Dedifferentiated amniotic fluid mesenchymal stem cell (primary cell): ENCODE results near the gene STAB1.

ENCODE experiments used
- DNase-seq: peaks from one replicate; pipeline ENCODE4 v3.0.0-alpha.2; 2016; ENCODE audit errors: extremely low spot score

STAB1 gene

DNA sequence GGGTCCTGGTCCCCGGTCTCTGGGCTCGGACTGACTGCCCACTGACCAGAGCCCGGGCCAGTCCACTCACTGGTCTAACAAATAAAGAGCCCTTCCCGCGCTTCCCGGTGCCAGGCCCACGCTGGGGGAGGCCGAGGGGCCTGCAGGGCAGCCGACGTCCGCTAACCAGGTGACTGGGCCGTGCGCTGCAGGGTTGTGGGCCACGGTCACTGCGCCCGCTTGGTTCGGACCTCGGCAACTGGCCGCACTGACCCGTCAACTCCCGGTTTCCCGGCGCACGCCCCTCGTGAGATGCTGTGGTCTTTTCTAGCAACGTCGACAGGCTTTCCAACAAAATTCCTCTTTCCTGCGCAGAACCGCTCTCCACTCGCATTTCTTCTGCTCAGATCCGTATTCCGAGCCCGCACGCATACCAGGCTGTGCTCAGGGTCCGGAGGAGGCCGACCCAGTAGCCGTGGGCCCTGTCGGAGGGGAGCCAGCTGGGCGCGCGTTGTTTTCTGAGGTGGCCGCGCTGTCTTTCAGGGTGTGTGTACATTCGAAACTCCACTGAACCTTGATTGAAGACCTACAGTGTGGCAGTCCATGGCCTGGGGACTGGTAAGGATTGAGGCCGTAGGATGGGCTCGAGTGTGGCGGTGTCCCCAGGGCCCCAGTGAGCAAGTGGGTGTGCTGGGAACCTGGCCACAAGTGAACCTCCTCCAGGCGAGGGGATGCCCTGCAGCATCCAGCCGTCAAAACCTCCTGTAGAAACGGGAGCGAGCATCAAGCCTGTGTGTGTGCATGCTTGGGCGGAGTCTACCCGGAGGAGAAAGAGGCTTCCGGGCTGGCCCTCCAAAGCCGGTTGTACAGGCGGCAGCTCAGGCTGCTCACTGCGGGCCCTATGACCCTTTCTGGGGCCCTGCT, 39.4 kb downstream of the STAB1 start:
- no peak for DNase-seq

DNA sequence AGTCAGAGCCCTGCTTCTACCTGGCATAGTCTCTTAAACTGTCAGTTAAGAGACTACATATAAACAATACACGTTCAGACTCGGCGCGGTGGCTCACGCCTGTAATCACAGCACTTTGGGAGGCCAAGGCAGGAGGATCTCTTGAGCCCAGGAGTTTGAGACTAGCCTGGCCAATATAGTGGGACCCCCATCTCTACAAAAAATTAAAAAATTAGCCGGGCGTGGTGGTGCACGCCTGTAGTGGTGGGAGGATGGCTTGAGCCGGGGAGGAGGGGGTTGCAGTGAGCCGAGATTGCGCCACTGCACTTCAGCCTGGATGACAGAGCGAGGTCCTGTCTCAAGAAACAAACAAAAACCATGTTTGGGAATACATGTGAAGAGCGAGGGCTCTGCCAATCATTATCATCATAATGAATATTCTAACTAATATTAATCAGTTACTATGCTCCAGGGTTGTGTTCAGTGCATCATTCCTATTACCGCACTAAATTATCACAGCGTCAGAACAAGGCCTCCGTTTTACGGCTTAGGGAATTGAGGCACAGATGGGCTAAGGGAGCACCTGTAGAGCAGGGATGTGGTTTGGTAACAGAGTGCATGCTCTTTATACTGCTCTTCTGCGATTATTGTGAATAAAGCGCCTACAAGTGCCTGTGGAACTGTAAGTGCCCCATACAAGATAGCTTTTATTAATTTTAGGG, 40.4 kb downstream of the STAB1 start:
- no peak for DNase-seq

DNA sequence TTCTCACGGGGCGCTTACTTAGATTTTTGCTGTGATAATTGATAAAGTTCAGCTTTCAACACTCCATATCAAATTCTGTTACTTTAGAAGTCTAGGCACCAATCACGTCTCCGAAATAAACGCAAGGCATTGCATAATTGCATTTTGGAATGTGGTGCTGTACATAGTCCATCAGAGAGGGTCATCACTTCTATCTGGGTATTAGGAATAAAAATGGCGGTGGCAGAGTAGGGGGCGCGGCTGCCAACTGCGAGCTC, 40.9 kb downstream of the STAB1 start:
- no peak for DNase-seq

DNA sequence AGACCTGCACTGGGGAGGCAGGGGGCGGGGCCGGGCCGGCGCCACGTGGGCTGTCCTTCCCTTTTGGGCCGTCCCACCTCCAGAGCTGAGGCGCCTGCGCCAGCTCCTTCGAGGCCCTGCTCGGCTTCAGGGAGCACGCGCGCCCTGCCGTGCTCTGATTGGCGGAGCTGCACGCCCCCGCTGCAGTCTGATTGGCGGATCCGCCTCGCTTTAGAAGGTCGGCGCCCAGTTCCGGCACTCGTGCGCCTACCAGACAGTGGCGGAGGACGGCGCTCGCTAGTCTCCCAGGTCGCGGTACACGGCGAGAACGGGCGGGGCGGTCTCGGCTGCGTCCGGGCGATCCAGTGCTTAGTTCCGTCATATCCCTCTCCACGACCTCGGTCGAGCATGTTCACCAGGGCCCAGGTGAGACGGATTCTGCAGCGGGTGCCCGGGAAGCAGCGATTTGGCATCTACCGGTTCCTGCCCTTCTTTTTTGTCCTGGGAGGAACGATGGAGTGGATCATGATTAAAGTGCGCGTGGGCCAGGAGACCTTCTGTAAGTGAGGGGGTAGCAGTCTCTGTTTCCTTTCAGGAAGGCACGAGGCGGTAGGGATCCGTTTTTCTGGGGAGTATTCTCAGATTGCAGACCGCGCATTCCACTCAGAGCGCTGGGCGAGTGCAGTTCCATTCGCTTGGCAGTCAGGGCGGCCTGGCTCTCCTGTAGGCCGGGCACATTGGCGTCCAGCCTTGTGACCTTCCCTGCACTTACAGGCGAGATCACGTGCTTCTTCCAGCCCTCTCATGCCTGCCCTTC, 41.4 kb downstream of the STAB1 start, which contains the start of gene UQCC5:
Gene UQCC5 (plus strand): TSS at position 237 of the 796 bp plus-strand sequence. CDS start 151 bp downstream, at position 388.
- peak; percentile 99 for DNase-seq

DNA sequence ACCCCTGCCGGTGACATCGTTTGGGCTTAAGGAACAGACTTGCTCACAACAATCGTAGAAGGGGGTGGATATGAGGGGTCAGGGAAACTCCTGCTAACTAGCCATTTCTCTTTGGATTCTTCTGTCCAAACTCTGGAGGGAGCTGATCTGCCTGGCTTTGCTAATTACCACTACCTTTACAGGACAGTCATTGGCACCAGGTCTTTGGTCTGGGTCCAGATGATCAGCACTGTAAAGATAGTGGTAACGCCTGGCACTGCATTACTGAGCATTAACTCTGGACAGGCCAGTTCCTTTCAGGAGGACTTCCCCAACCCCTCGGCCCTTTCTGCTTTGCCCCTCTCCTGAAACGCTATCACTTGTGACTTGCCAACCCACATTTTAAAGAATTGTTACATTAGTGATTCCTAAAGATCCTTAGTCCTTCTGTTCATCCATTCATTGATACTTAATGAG, 42.1 kb downstream of the STAB1 start:
- DNase-seq: no peak

DNA sequence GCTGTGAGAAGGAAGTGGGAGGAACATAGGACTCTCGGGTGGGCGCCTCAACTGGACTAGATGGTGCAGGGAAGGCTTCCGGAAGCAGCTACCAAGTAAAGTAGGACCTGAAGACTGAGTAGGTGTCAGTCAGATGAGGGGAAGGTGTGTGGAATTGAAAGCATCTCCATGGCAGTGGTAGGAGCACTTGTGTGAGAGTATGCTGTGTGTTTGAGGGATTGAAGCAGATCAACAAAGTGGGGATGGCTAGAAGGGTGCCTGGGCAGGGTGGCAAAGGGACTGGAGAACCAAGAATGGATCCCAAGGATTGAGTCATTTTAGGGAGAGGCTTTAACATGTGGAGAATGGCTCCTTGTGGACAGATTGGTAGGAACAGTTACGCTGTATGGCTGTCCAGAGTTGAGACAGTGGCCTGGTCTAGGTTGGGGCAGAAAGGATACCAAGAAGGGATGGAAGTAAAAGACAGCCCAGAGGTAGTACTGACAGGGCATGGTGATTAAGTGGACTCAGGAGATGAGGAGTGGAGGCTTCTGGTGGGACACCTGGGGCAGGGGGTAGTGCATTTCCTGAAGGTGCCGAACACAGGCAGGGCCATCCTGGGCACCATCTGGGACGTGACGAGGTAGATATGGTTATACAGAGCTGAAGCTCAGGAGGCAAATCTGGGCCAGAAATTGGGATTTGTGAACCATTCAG, 42.7 kb downstream of the STAB1 start:
- no peak for DNase-seq

DNA sequence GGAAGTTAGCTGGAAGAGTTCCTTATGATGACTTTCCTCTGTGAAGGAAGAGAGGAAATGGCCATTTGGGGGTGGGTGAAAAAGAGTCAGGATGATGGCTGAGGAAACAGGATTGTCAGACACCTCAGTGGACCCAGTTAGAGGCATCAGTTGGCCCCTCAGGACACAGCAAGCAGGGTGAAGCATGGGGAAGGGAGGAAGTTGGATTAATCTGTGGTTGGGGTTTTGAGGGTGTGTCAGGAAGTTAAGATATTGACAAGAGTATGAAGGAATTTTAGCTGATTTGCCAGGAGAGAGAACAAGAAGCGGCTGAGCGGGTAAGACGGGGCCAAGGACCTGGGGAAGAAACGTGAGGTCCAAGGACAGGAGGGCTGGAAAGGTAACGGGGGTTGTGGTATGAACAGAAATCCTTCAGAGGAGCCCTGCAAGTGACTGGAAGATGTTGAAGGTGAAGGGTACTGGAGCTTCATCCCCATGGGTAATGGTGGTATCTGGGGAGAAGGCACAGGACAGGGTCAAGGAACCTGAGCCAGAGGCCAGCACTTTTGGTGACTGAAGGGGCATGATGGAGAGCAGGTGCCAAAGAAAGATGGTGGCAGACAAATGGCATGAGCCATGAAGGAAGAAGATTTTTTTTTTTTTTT, 44.0 kb downstream of the STAB1 start:
- no peak for DNase-seq

DNA sequence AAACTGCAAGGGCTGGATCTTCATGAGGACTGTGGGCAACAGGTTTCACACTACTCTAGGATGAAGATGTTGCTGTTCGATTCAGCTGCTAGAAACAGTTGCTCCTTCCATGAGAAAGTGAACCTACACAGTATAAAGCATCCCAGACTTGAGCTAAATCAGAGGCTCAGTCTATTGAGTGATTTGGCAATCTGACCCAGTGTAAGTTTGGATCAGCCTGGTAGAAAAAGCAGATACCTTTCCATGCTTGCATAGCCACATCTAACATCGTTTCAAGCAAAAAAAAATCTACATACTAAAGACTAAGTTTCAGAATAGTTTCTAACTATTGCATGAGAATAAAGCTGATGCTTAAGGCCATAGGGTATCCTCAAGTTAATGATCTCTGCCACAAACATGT, 45.9 kb downstream of the STAB1 start:
- no peak for DNase-seq

DNA sequence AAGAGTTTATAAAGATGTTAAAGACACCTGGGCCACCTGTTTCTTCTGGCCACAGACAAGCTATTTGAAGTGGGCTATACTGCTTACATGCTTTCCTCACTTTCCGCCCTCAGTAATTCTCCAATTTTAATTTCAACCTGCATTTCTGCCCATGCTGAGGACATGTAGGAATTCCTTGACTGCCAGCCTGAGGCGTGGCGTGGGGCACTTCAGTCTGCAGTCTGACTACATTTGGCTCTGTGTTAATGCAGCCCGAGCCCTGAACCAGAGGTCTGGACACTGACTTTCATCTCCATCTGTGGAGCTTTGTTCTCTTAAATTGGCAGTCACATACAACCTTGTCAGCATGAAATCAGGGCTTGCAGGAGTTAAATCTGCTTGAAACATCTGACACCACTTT, 49.8 kb downstream of the STAB1 start:
- DNase-seq: no peak

DNA sequence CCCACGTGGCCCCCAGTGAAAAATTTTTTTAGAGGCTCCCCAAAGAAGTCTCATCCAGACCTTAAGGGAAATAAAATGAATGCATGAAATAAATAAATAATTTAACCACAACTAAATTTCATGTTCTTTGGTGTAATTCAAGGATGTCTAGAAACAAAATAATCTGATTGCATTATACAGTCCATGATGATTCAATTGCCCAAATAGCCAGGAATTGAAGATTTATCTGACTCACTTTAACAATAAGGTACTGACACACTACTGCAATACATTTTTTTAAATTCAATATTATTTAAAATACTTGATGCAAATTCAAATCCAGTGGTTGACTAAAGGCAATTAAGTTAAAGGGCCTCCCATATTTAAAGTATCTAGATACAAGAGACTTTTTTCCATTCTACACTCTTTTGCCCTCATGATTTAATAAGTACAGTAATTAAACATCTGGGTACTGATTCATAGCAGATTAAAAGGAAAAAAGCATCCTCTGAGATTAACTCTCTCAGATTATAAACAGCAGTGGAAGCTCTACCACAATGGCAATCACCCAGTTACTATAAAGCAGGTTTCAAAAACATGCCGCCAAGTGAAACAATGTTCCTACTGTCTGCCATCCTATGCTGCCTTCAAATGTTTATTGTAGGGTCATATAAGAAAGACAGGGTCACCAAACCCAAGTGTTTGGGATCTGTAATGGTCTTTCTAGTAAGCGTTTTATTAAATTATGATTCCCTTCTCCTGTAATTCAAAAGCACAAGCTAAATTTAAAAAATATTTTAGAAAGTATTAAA, 51.2 kb downstream of the STAB1 start:
- DNase-seq: no peak

DNA sequence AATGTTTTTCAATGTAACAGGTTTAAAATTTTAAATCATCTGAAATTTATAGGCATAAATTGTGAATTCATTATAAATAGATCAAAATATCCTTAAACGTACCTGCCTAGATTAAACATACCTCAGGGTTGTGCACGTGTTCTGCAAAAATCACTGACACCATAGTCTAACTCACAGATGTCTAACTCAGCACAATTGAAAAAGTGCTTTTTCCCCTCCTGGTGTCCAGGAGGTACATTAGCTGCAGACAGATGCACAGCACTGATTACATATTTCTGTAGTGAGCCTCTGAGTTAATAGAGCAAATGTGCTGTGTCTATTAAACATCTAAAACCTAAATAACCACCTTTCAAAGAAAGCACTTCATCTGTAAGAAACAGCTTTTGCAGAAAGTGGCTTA, 52.0 kb downstream of the STAB1 start:
- no peak for DNase-seq

DNA sequence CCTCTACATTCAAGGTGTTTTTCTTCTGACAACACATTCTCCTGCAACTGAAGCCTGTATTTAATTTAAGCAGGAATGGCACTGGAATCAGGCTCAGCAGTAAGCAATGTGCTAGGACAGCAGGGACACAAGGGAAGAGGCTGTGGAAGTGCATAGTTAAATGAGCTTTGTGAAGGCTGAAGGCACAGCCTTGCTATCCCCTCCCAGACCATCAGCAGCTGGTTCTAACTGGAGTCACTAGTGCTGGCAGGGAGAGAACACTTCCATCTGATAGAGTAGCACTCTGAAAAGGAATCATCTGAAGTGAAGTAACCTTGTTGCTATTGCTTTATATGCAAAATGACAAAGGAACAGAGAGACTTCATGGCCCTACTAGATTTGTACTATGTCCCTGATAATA, 56.0 kb downstream of the STAB1 start:
- DNase-seq: no peak

DNA sequence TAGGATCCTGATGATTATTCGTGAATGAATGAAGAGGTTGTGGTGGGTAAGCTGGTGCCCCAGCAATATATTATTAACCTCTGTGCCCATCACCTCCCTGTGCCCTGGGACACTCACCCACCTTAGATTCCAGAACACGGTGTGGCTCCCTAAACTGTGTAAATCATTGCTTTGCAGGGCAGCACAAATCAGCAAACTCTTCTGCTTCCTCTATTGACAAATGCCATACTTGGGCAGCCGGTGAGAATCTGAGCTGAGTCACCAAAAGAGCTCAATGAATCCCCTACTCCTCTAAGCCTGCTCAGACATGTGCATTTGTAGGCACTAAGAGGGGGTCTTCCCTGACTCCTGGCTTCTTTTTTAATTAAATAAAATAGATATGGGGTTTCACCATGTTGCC, 57.0 kb downstream of the STAB1 start:
- no peak for DNase-seq

DNA sequence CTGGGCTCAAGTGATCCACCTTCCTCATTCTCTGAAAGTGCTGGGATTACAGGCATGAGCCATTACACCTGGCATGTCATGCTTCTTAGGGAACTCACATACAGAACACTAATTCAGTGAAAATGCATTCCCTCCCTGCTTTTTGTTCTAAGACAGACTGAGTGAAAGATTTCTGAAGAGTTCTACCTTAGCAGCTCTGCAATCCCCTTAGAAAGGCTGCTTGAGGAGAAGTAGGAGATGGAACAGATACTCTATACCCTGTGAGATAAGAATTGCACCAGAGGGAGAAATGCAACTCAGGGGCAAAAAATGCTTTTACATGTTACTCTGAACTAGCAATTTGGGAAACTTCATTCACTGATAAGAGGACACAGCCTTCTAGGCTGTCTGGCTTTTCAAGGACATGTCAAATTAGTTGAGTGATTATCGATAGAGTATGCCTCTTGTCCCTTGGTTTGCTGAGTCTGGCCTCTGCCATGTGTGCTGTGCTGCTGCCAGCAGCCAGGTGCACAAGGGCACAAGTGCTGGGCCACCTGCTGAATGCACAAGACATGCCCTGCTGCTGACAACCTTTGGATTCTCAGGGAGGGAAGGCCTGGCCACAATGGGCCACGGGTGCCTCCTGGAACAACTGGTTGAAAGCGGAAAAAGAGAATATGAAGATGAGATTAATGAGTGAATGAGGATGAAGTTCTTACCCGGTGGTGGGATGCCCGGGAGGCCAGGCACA, 59.1 kb downstream of the STAB1 start:
- no peak for DNase-seq

DNA sequence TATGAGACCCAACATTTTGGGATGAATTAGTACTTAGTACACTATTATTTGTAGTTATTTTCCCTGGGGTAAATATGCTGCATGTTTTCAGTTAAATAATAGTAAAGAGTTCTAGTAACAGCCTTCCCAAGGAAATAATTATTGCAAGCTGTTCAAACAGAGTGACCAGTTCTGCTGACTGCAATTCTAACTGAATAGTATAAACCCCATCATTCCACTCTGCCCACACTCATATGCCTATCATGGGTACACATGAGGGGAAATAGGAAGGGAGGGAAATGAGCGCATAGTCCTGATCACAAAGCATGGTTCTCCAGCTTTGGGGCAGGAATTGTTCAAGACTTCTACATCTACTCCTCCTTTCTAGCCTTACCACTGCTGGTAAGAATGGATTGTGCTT, 59.9 kb downstream of the STAB1 start:
- DNase-seq: peak; percentile 34

DNA sequence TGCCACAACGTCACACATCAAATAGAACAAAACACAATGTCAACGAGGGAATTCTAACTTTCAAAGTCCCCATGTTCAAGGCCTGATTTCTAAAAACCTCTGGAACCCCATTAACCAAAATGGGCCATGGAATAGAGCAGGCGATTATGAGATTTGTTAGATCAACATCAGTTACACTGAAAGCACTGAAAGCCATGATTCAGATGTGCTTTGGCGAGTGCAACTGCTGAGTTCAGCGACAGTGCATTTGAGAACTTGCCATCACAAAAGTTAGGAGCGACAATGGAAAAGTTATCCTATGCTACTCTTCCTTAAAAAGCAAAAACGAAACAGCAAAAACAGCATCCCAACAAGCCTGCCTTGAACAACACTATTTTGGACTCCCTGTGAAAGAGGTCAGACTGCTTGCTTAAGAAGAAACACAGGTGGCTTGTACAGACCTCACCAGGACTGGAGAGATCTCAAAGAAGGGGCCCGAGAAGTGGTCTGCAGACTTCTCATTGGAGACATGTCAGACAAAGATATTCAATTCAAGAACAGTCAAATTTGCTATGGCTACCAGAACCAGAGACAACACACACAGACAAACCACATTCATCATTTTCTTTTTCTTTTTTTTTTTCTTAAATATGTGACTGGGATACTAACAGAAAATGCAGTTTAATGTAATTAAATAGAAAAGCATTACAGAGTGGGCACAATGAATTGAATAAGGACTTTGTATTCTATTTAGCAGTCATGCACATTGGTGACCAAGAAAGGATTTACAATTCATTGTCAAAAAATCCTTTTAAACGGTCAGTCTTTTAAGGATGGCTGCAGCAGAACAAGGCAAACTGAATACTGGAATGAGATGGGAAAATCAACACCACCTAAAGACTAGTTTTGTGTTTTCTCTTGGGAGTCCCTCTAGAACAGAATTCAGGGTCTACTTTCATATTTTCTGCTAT, 62.1 kb downstream of the STAB1 start:
- no peak for DNase-seq

DNA sequence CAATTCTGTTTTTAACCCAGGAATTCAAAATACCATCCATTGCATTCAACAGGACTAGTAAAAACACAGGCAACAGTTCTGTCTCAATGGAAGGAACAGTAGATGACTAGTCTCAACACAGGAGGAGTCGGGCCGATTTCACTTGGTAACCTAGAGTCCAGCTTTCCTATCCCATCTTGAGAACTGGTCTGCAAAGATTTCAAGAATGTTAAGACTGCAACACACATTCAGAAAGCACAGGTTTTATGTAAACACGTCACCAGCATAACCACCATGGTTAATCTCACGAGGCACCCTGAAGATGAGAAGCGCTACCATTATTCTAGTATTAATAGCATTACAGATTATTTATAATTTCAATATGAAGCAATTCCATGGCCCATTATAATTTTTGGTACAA, 63.3 kb downstream of the STAB1 start:
- DNase-seq: peak; percentile 13

DNA sequence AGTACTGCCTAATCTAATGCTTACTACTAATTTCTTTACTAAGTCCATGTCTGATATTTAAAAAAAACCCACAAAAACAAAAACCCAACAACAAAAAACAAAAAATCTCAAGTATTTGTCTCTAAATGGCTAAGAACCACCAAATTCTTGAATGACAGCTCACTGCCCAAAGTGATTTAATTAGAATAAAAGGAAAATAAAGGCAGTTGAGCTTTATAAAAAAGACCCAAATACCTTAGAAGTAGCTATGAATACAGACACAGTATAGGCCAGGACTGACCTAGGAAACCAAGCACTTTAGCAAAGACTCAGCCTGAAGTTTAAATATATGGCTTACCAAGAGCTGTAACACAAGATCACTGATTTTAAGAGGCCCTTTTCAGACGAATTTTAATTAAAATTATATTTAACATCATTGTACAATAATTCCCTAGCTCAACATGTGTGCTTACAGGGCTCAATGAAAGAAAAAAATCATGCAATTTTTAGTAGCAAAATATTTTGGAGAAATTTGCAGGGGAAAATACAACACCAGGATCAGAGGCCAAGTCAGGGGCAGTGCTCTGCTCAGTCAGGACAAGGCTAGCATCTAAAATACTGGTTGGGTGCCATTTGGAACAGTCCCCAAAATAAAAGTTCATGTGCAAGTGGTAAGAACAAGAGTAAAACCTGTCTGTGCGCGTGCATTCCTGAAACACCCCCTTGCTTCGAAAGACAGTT, 66.0 kb downstream of the STAB1 start:
- DNase-seq: no peak
